Naive thymus-derived CD4-positive, alpha-beta T cell (primary cell): ENCODE results near the gene TLX2. TPM values are rescaled to one million over a fixed set of nuclear protein-coding genes. Genes with fewer than 3 reads are reported as not detected.

Experiments used
- ATAC-seq: fragments of 150-1000 bp; cut with Tn5 transposase; 2 replicates; pipeline ENCODE4 v1.10.0; 2021; ENCODE audit warnings: mild to moderate bottlenecking, moderate library complexity
- CTCF ChIA-PET: fragments of 350-600 bp; sonication (Branson Sonifier 250); formaldehyde crosslinking; loops from one replicate; lab custom pipeline; 2021; ENCODE audit warnings: antibody characterized with exemption; lab: Charles Lee
- POLR2A ChIA-PET: fragments of 350-600 bp; sonication (Branson Sonifier 250); formaldehyde crosslinking; loops from one replicate; lab custom pipeline; 2021; ENCODE audit warnings: antibody characterized with exemption, inconsistent platforms; lab: Charles Lee
- DNase-seq, 9 donors: peaks; one replicate each; pipeline versions ENCODE4 v3.0.0 to v3.0.0-alpha.2; 2020 to 2022; ENCODE audit warnings: mixed read lengths in 1 of 9
- H3K27ac ChIP-seq: one replicate; pipeline ENCODE4 v1.7.0; 2013; ENCODE audit warnings: mild to moderate bottlenecking, low read depth, low read length, moderate library complexity
- H3K27me3 ChIP-seq, 2 donors: one replicate each; pipeline ENCODE4 v1.7.0; 2013; ENCODE audit warnings: low read length in 2 of 2, mild to moderate bottlenecking in 2 of 2, moderate library complexity in 2 of 2; ENCODE audit not compliant: control insufficient read depth in 2 of 2, insufficient read depth in 2 of 2
- H3K36me3 ChIP-seq, 3 experiments: 1 replicate in 2 of 3; 2 replicates in 1 of 3; pipeline ENCODE4 v1.7.0; 2013; ENCODE audit warnings: low read length in 3 of 3, mild to moderate bottlenecking in 3 of 3, moderate library complexity in 1 of 3; ENCODE audit not compliant: insufficient read depth in 3 of 3, control insufficient read depth in 2 of 3
- H3K4me1 ChIP-seq, 2 donors: one replicate each; pipeline ENCODE4 v1.7.0; 2013; ENCODE audit warnings: low read length in 2 of 2, mild to moderate bottlenecking in 2 of 2, moderate library complexity in 1 of 2; ENCODE audit not compliant: control insufficient read depth in 2 of 2, insufficient read depth in 2 of 2
- H3K4me3 ChIP-seq: 2 replicates; pipeline ENCODE4 v1.7.0; 2013; ENCODE audit warnings: mild to moderate bottlenecking, low read length
- H3K9me3 ChIP-seq, 3 experiments: 1 replicate in 2 of 3; 2 replicates in 1 of 3; pipeline ENCODE4 v1.7.0; 2013; ENCODE audit warnings: low read length in 3 of 3; ENCODE audit not compliant: control insufficient read depth in 2 of 3
- H3K27ac Mint-ChIP-seq, 9 donors: one replicate each; pipeline ENCODE4 v1.8.0; 2020 to 2022; ENCODE audit warnings: mixed read lengths in 9 of 9, mild to moderate bottlenecking in 8 of 9, moderate library complexity in 5 of 9, inconsistent platforms in 2 of 9
- H3K27me3 Mint-ChIP-seq, 5 donors: one replicate each; pipeline ENCODE4 v1.8.0; 2021 to 2022; ENCODE audit warnings: mixed read lengths in 5 of 5, mild to moderate bottlenecking in 1 of 5
- H3K36me3 Mint-ChIP-seq, 5 donors: one replicate each; pipeline ENCODE4 v1.8.0; 2020 to 2022; ENCODE audit warnings: mixed read lengths in 5 of 5, mild to moderate bottlenecking in 3 of 5, inconsistent platforms in 1 of 5
- H3K4me1 Mint-ChIP-seq, 7 donors: one replicate each; pipeline ENCODE4 v1.8.0; 2020 to 2022; ENCODE audit warnings: mixed read lengths in 7 of 7, mild to moderate bottlenecking in 3 of 7, inconsistent platforms in 1 of 7
- H3K4me3 Mint-ChIP-seq, 10 donors: one replicate each; pipeline ENCODE4 v1.8.0; 2020 to 2022; ENCODE audit warnings: mild to moderate bottlenecking in 10 of 10, mixed read lengths in 10 of 10, moderate library complexity in 6 of 10, inconsistent platforms in 2 of 10
- H3K9me3 Mint-ChIP-seq, 11 donors: one replicate each; pipeline ENCODE4 v1.8.0; 2020 to 2022; ENCODE audit warnings: mixed read lengths in 11 of 11, mild to moderate bottlenecking in 4 of 11, inconsistent platforms in 1 of 11, moderate library complexity in 1 of 11
- intact Hi-C, 2 donors: fragments of 100-400 bp; cut with micrococcal nuclease; formaldehyde crosslinking; loops; one replicate each; pipeline ENCODE4 v1.15.1; 2023
- polyA plus RNA-seq, 2 donors: library from polyadenylated mRNA; unstranded; fragments of 300-500 nt; fragmentation: Illumina TruSeq; gene quantifications; one replicate each; pipeline ENCODE4 v1.2.3, GENCODE V29; 2021
- total RNA-seq, 6 experiments: library from RNA in 5 of 6; stranded (reverse) in 5 of 6; gene quantifications; 1 replicate in 5 of 6; 2 replicates in 1 of 6; pipeline ENCODE4 v1.2.3 and lab custom pipeline; 2021 to 2026

Gene TLX2
- total and polyA plus RNA-seq, 7 experiments from 2014 or later: 0.34 to 0.66 TPM; not detected in 5

- Histone ChIP-seq H3K27me3 (no peaks in the 10 kb centered on the region), H3K9me3 (no peaks in the 10 kb centered on the region), H3K4me3 (no peak overlapping the region), H3K36me3 (peaks cover 0 to 14% (median 4%) of the 10 kb centered on the region in 3 experiments), H3K4me1 (peaks cover 14 to 19% of the 10 kb centered on the region in 2 donors), H3K27ac (no peak overlapping the region)
- Mint-ChIP-seq H3K36me3 (peaks cover 0 to 28% (median 9%) of the 10 kb centered on the region in 5 donors), H3K4me1 (peaks cover 12 to 40% (median 33%) of the 10 kb centered on the region in 7 donors), H3K27ac (peak overlapping the region in 2 of 9 donors; percentile 14 to 38), H3K27me3 (no peaks in the 10 kb centered on the region), H3K9me3 (peaks cover 0 to 7% (median 0%) of the 10 kb centered on the region in 11 donors), H3K4me3 (peak overlapping the region in 2 of 10 donors; percentile 48 to 88)
- intact Hi-C loops: no loop called here
- DNase-seq (no peak), ATAC-seq (no peak)
- ChIA-PET CTCF (interaction anchor here (0.8 to 1.6 kb wide), 3 partner anchors 16 to 19 kb away, joined by 3 to 4 read pairs (median 3); partner anchors contain the start of genes INO80B and WBP1), POLR2A (interaction anchor here (1.3 to 6.6 kb wide), 3 partner anchors 8 to 61 kb away, joined by 5 to 177 read pairs (median 12); partner anchors contain the start of genes CCDC142, INO80B, TTC31 and WBP1)
These were observed 39.8 kb upstream of the TLX2 start for GRCh38 chr2:74474481-74474880.

- peaks cover 0 to 18% (median 4%) of the 10 kb centered on the region in 3 experiments for H3K36me3 ChIP-seq
- Mint-ChIP-seq H3K9me3 (peaks cover 0 to 7% (median 0%) of the 10 kb centered on the region in 11 donors), H3K4me1 (peaks cover 12 to 40% (median 31%) of the 10 kb centered on the region in 7 donors), H3K36me3 (peaks cover 0 to 32% (median 9%) of the 10 kb centered on the region in 5 donors), H3K27ac (peak overlapping the region in 1 of 9 donors; percentile 14), H3K27me3 (no peaks in the 10 kb centered on the region), H3K4me3 (no peak overlapping the region)
- peaks cover 14 to 19% of the 10 kb centered on the region in 2 donors for H3K4me1 ChIP-seq
- ATAC-seq (no peak), DNase-seq (no peak)
- no peaks in the 10 kb centered on the region for H3K27me3 ChIP-seq
- intact Hi-C loops: no loop called here
- no peak overlapping the region for H3K27ac ChIP-seq
- ChIA-PET POLR2A (interaction anchor here (1.7 to 6.6 kb wide), 2 partner anchors 7 to 17 kb away, joined by 12 to 177 read pairs; partner anchors contain the start of genes CCDC142, INO80B, TTC31 and WBP1), CTCF (interaction anchor here (0.8 to 1.6 kb wide), 3 partner anchors 17 to 20 kb away, joined by 3 to 4 read pairs (median 3); partner anchors contain the start of genes INO80B and WBP1)
- H3K4me3 ChIP-seq: no peak overlapping the region
- no peaks in the 10 kb centered on the region for H3K9me3 ChIP-seq
These were observed 39.4 kb upstream of the TLX2 start for GRCh38 chr2:74474899-74475298.

GRCh38 chr2:74481431-74481830 is 32.8 kb upstream of the TLX2 start:
- Mint-ChIP-seq H3K4me3 (peak overlapping the region; percentile 91 to 100 (median 98)), H3K36me3 (peaks cover 4 to 21% (median 8%) of the 10 kb centered on the region in 5 donors), H3K4me1 (peaks cover 24 to 53% (median 39%) of the 10 kb centered on the region in 7 donors), H3K27ac (peak overlapping the region in 1 of 9 donors; percentile 9), H3K27me3 (no peaks in the 10 kb centered on the region), H3K9me3 (no peaks in the 10 kb centered on the region)
- intact Hi-C loops: loop anchor here in 1 of 2 donors (10.0 kb wide), 1 partner anchor 1247 kb away; the partner anchor contains the start of genes CCT7 and PRADC1
- Histone ChIP-seq H3K9me3 (no peaks in the 10 kb centered on the region), H3K4me1 (peaks cover 22 to 26% of the 10 kb centered on the region in 2 donors), H3K4me3 (peak overlapping the region; percentile 99), H3K36me3 (peaks cover 0 to 28% (median 0%) of the 10 kb centered on the region in 3 experiments), H3K27me3 (no peaks in the 10 kb centered on the region), H3K27ac (peak overlapping the region; percentile 85)
- ATAC-seq: no peak
- no peak for DNase-seq
- ChIA-PET CTCF (interaction anchor here (0.6 to 6.2 kb wide), 8 partner anchors 8 to 163 kb away, joined by 3 to 59 read pairs (median 10); partner anchors contain the start of genes MRPL53 and WBP1), POLR2A (interaction anchor here (0.9 to 6.9 kb wide), 14 partner anchors 7 to 117 kb away, joined by 3 to 197 read pairs (median 11); partner anchors contain the start of genes AUP1, HTRA2, INO80B and MRPL53)

- Histone ChIP-seq H3K4me3 (peak overlapping the region; percentile 99), H3K36me3 (peaks cover 0 to 32% (median 0%) of the 10 kb centered on the region in 3 experiments), H3K27me3 (no peaks in the 10 kb centered on the region), H3K4me1 (peaks cover 22 to 26% of the 10 kb centered on the region in 2 donors), H3K27ac (peak overlapping the region; percentile 85), H3K9me3 (no peaks in the 10 kb centered on the region)
- peaks cover 24 to 59% (median 44%) of the 10 kb centered on the region in 7 donors for H3K4me1 Mint-ChIP-seq
- CTCF ChIA-PET: interaction anchor here (0.6 to 6.2 kb wide), 16 partner anchors 9 to 162 kb away, joined by 3 to 59 read pairs (median 6); partner anchors contain the start of genes AUP1, DQX1, HTRA2 and INO80B
- POLR2A ChIA-PET: interaction anchor here (0.8 to 6.9 kb wide), 23 partner anchors 8 to 745 kb away, joined by 3 to 197 read pairs (median 4); partner anchors contain the start of genes AUP1, C2orf81, HTRA2 and INO80B
- H3K36me3 Mint-ChIP-seq: peaks cover 4 to 26% (median 13%) of the 10 kb centered on the region in 5 donors
- intact Hi-C loops: loop anchor here (2.0 to 10.0 kb wide), 3 partner anchors 47 to 1247 kb away; partner anchors contain the start of genes AUP1 (in 1 of the 2), CCT7 (in 1 of the 2), HTRA2 (in 1 of the 2) and PRADC1 (in 1 of the 2)
- peak overlapping the region; percentile 91 to 100 (median 98) for H3K4me3 Mint-ChIP-seq
- DNase-seq (peak in 2 of 9 donors; percentile 43 to 71), ATAC-seq (peak; percentile 50)
- H3K27ac Mint-ChIP-seq: peak overlapping the region; percentile 93 to 100 (median 99)
- no peaks in the 10 kb centered on the region for H3K9me3 Mint-ChIP-seq
- no peaks in the 10 kb centered on the region for H3K27me3 Mint-ChIP-seq
These were observed 32.1 kb upstream of the TLX2 start for GRCh38 chr2:74481961-74482800.

- ChIA-PET CTCF (interaction anchor here (0.7 to 6.2 kb wide), 16 partner anchors 10 to 104 kb away, joined by 3 to 59 read pairs (median 6); partner anchors contain the start of genes AUP1, DQX1, HTRA2 and INO80B), POLR2A (interaction anchor here (0.8 to 6.9 kb wide), 25 partner anchors 9 to 746 kb away, joined by 3 to 197 read pairs (median 5); partner anchors contain the start of genes AUP1, C2orf81, HTRA2 and INO80B)
- H3K4me1 ChIP-seq: peaks cover 22 to 26% of the 10 kb centered on the region in 2 donors
- Mint-ChIP-seq H3K27me3 (no peaks in the 10 kb centered on the region), H3K4me3 (peak within 1 kb of the TSS; percentile 91 to 100 (median 98)), H3K27ac (peak within 1 kb of the TSS; percentile 93 to 100 (median 99)), H3K9me3 (no peaks in the 10 kb centered on the region), H3K36me3 (peaks cover 4 to 22% (median 12%) of the 10 kb centered on the region in 5 donors), H3K4me1 (peaks cover 21 to 59% (median 41%) of the 10 kb centered on the region in 7 donors)
- ATAC-seq (peak; percentile 96), DNase-seq (peak; percentile 76 to 96 (median 96))
- peak within 1 kb of the TSS; percentile 99 for H3K4me3 ChIP-seq
- no peaks in the 10 kb centered on the region for H3K9me3 ChIP-seq
- peak within 1 kb of the TSS; percentile 85 for H3K27ac ChIP-seq
- H3K36me3 ChIP-seq: peaks cover 0 to 36% (median 0%) of the 10 kb centered on the region in 3 experiments
- H3K27me3 ChIP-seq: no peaks in the 10 kb centered on the region
- intact Hi-C loops: loop anchor here (1.0 to 10.0 kb wide), 18 partner anchors 11 to 1248 kb away; partner anchors contain the start of genes AUP1 (in 2 of the 2), C2orf81 (in 2 of the 2), HTRA2 (in 2 of the 2) and MRPL53 (in 2 of the 2)
These were observed 31.2 kb upstream of the TLX2 start, which contains the start of the genes CCDC142 and TTC31 for GRCh38 chr2:74482801-74483674. TSS of gene CCDC142 (minus strand) at chr2:74482998. CDS start at chr2:74482837, 161 bp downstream. TSS of gene TTC31 (plus strand) at chr2:74483081. CDS start at chr2:74483096, 15 bp downstream.
